ENCODE measurements around the gene RNF25.

Gene RNF25

GRCh38 chr2:218671654-218672566 is at the start of gene RNF25, which contains the start of gene STK36:
TSS of gene RNF25 (minus strand) at chr2:218672002. CDS start at chr2:218671970, 32 bp downstream.
TSS of gene STK36 (plus strand) at chr2:218672086. CDS start at chr2:218672830, 744 bp downstream.
- peak; percentile 94 for DNase-seq

- DNase-seq, result no peak
Observed at GRCh38 chr2:218721488-218721887, 49.7 kb upstream of the RNF25 start.

GRCh38 chr2:218720048-218721041 is 48.5 kb upstream of the RNF25 start:
- no peak for DNase-seq

GRCh38 chr2:218719457-218719856 is 47.7 kb upstream of the RNF25 start:
- no peak for DNase-seq

GRCh38 chr2:218718058-218718457 is 46.3 kb upstream of the RNF25 start:
- DNase-seq, result no peak

- DNase-seq, result no peak
Observed at GRCh38 chr2:218717262-218717661, 45.5 kb upstream of the RNF25 start.

GRCh38 chr2:218716070-218716469 is 44.3 kb upstream of the RNF25 start:
- no peak for DNase-seq

- no peak for DNase-seq
Observed at GRCh38 chr2:218713922-218714321, 42.1 kb upstream of the RNF25 start.

- DNase-seq, result no peak
Observed at GRCh38 chr2:218711550-218711929, 39.7 kb upstream of the RNF25 start.

- peak; percentile 97 for DNase-seq
Observed at GRCh38 chr2:218710687-218711549, 39.1 kb upstream of the RNF25 start, which contains the start of gene TTLL4. TSS of gene TTLL4 (plus strand) at chr2:218710835. CDS start at chr2:218737677, 26,842 bp downstream.

GRCh38 chr2:218710334-218710686 is 38.5 kb upstream of the RNF25 start:
- no peak for DNase-seq

GRCh38 chr2:218709908-218710307 is 38.1 kb upstream of the RNF25 start:
- no peak for DNase-seq

- no peak for DNase-seq
Observed at GRCh38 chr2:218708086-218708485, 36.3 kb upstream of the RNF25 start.

GRCh38 chr2:218703341-218703740 is 31.5 kb upstream of the RNF25 start:
- no peak for DNase-seq

GRCh38 chr2:218701806-218702205 is 30.0 kb upstream of the RNF25 start:
- DNase-seq, result no peak

- no peak for DNase-seq
Observed at GRCh38 chr2:218698885-218699284, 27.1 kb upstream of the RNF25 start.

- no peak for DNase-seq
Observed at GRCh38 chr2:218694405-218695145, 22.8 kb upstream of the RNF25 start.

GRCh38 chr2:218691234-218691633 is 19.4 kb upstream of the RNF25 start:
- DNase-seq, result no peak

- DNase-seq, result peak; percentile 69
Observed at GRCh38 chr2:218687400-218688060, 15.7 kb upstream of the RNF25 start.

- no peak for DNase-seq
Observed at GRCh38 chr2:218680061-218680460, 8.3 kb upstream of the RNF25 start.

- no peak for DNase-seq
Observed at GRCh38 chr2:218679119-218679518, 7.3 kb upstream of the RNF25 start.
